Liver (tissue), 9 donors: ENCODE measurements around the gene KNDC1. TPM values are rescaled to one million over a fixed set of nuclear protein-coding genes. Genes with fewer than 3 reads are reported as not detected.

Experiments used
- DNase-seq: peaks from one replicate; pipeline ENCODE4 v3.0.0-alpha.2; 2017; ENCODE audit warnings: low spot score
- H3K27ac ChIP-seq, 2 donors: one replicate each; pipeline ENCODE4 v1.7.0; 2013; ENCODE audit warnings: inconsistent platforms in 2 of 2, low read length in 2 of 2, control low read depth in 1 of 2, low read depth in 1 of 2, mild to moderate bottlenecking in 1 of 2
- H3K27me3 ChIP-seq, 4 donors: one replicate each; pipeline versions ENCODE4 v1.6.1 to v1.7.0; 2013; ENCODE audit warnings: low read length in 3 of 4, inconsistent platforms in 1 of 4, mild to moderate bottlenecking in 1 of 4, moderate library complexity in 1 of 4; ENCODE audit not compliant: control insufficient read depth in 4 of 4, insufficient read depth in 4 of 4
- H3K36me3 ChIP-seq, 4 donors: one replicate each; pipeline versions ENCODE4 v1.6.1 to v1.7.0; 2013; ENCODE audit warnings: low read length in 3 of 4, mild to moderate bottlenecking in 3 of 4, low read depth in 1 of 4, moderate library complexity in 1 of 4; ENCODE audit not compliant: control insufficient read depth in 4 of 4, insufficient read depth in 3 of 4
- H3K4me1 ChIP-seq, 4 donors: one replicate each; pipeline versions ENCODE4 v1.6.1 to v1.7.0; 2013; ENCODE audit warnings: low read length in 3 of 4, mild to moderate bottlenecking in 3 of 4, moderate library complexity in 1 of 4; ENCODE audit not compliant: control insufficient read depth in 4 of 4, insufficient read depth in 4 of 4
- H3K4me3 ChIP-seq, 3 donors: one replicate each; pipeline versions ENCODE4 v1.6.1 to v1.7.0; 2013; ENCODE audit warnings: low read length in 3 of 3, control low read depth in 1 of 3, low read depth in 1 of 3, mild to moderate bottlenecking in 1 of 3
- H3K9ac ChIP-seq, 2 donors: one replicate each; pipeline ENCODE4 v1.7.0; 2013; ENCODE audit warnings: low read length in 2 of 2, mild to moderate bottlenecking in 2 of 2, moderate library complexity in 2 of 2, control low read depth in 1 of 2, low read depth in 1 of 2
- H3K9me3 ChIP-seq, 4 donors: one replicate each; pipeline versions ENCODE4 v1.6.1 to v1.7.0; 2013; ENCODE audit warnings: low read length in 3 of 4; ENCODE audit not compliant: control insufficient read depth in 4 of 4
- FOXA1 ChIP-seq: IDR thresholded peaks from 2 replicates; pipeline ENCODE4 v1.6.1; 2016; ENCODE audit warnings: antibody characterized with exemption
- FOXA2 ChIP-seq: IDR thresholded peaks from 2 replicates; pipeline ENCODE4 v1.6.1; 2016; ENCODE audit warnings: antibody characterized with exemption
- GABPA ChIP-seq, 2 donors: IDR thresholded peaks in 1 of 2; conservative IDR thresholded peaks in 1 of 2; 2 replicates each; pipeline ENCODE4 v1.6.1; 2016; ENCODE audit warnings: antibody characterized with exemption in 2 of 2, mild to moderate bottlenecking in 1 of 2, moderate library complexity in 1 of 2
- HNF4A ChIP-seq, 2 donors: conservative IDR thresholded peaks; 2 replicates each; pipeline ENCODE4 v1.6.1; 2016; ENCODE audit warnings: antibody characterized with exemption in 2 of 2, mild to moderate bottlenecking in 2 of 2
- HNF4G ChIP-seq: IDR thresholded peaks from 2 replicates; pipeline ENCODE4 v1.6.1; 2016; ENCODE audit warnings: antibody characterized with exemption
- JUND ChIP-seq, 2 donors: IDR thresholded peaks; 2 replicates each; pipeline ENCODE4 v1.6.1; 2016; ENCODE audit warnings: antibody characterized with exemption in 2 of 2
- MAX ChIP-seq: IDR thresholded peaks from 2 replicates; pipeline ENCODE4 v1.6.1; 2016; ENCODE audit warnings: antibody characterized with exemption
- NR2F2 ChIP-seq: IDR thresholded peaks from 2 replicates; pipeline ENCODE4 v1.6.1; 2016; ENCODE audit warnings: antibody characterized with exemption
- RAD21 ChIP-seq, 2 donors: IDR thresholded peaks; 2 replicates each; pipeline ENCODE4 v1.6.1; 2016; ENCODE audit warnings: antibody characterized with exemption in 2 of 2, mild to moderate bottlenecking in 2 of 2
- RXRA ChIP-seq, 2 donors: IDR thresholded peaks; 2 replicates each; pipeline ENCODE4 v1.6.1; 2017 to 2018; ENCODE audit warnings: antibody characterized with exemption in 2 of 2, mild to moderate bottlenecking in 1 of 2
- SP1 ChIP-seq: IDR thresholded peaks from 2 replicates; pipeline ENCODE4 v1.6.1; 2018; ENCODE audit warnings: antibody characterized with exemption, mild to moderate bottlenecking
- TAF1 ChIP-seq: conservative IDR thresholded peaks from 2 replicates; pipeline ENCODE4 v1.6.1; 2016; ENCODE audit warnings: antibody characterized with exemption, mild to moderate bottlenecking
- YY1 ChIP-seq: IDR thresholded peaks from 2 replicates; pipeline ENCODE4 v1.6.1; 2016; ENCODE audit warnings: antibody characterized with exemption, mild to moderate bottlenecking
- WGBS: extraction: QIAGEN DNeasy Blood & Tissue Kit; methylation state at CpG from one replicate; pipeline ENCODE4 v1.1.7; 2013; 5-methylcytosine and 5-hydroxymethylcytosine counted together
- polyA plus RNA-seq, 2 donors: library from polyadenylated mRNA; stranded (reverse) in 1 of 2; unstranded in 1 of 2; fragments of 200-250 nt in 1 of 2; fragments of >200 nt in 1 of 2; fragmentation: Nextera tagmentation in 1 of 2; extraction: Ambion mirVana in 1 of 2; gene quantifications; one replicate each; pipeline versions ENCODE4 v1.2.1 to v1.2.3, GENCODE V29; 2013 to 2015
- total RNA-seq, 2 donors: library from RNA; depleted of rRNA; stranded (reverse); fragments of >200 nt; gene quantifications; one replicate each; pipeline ENCODE4 v1.2.3, GENCODE V29; 2014
- TF ChIP-seq, protein P1 (sequence below): IDR thresholded peaks from 2 replicates; pipeline ENCODE4 v1.6.1; 2016; ENCODE audit warnings: antibody characterized with exemption
- TF ChIP-seq, protein P2 (sequence below): IDR thresholded peaks from 2 replicates; pipeline ENCODE4 v1.6.1; 2016; ENCODE audit warnings: antibody characterized with exemption
- TF ChIP-seq, protein P3 (sequence below): fragments of 150-350 bp; IDR thresholded peaks from 2 replicates; pipeline ENCODE4 v1.5.1; 2017; ENCODE audit warnings: improper control_type of control experiment, low read depth, low read length; ENCODE audit not compliant: missing input control
- donor health status: healthy.
- donor health status: healthy.
- donor health status: healthy.
- donor health status: healthy.
- donor health status: healthy.

Gene KNDC1
- total and polyA plus RNA-seq, 4 donors: 0.53 to 12.9 (median 4.3) TPM

GRCh38 chr10:133113847-133114246 lies 46.2 kb upstream of the KNDC1 start:
- DNase-seq: no peak
- no peak overlapping the region for H3K4me3 ChIP-seq
- peaks cover 0 to 2% (median 0%) of the 10 kb centered on the region in 4 donors for H3K9me3 ChIP-seq
- H3K4me1 ChIP-seq: no peaks in the 10 kb centered on the region
- no peaks in the 10 kb centered on the region for H3K27me3 ChIP-seq
- 92% methylated on average over 12 of the region's 12 CpGs for WGBS
- no peak overlapping the region for H3K9ac ChIP-seq
- H3K27ac ChIP-seq: no peak overlapping the region
- no peak for TF ChIP-seq FOXA1
- TF ChIP-seq FOXA2: no peak
- no peak for TF ChIP-seq RXRA (IDR thresholded peaks at IDR 0.05)
- no peak for TF ChIP-seq YY1
- no peak for TF ChIP-seq SP1
- TF ChIP-seq, protein P1, sequence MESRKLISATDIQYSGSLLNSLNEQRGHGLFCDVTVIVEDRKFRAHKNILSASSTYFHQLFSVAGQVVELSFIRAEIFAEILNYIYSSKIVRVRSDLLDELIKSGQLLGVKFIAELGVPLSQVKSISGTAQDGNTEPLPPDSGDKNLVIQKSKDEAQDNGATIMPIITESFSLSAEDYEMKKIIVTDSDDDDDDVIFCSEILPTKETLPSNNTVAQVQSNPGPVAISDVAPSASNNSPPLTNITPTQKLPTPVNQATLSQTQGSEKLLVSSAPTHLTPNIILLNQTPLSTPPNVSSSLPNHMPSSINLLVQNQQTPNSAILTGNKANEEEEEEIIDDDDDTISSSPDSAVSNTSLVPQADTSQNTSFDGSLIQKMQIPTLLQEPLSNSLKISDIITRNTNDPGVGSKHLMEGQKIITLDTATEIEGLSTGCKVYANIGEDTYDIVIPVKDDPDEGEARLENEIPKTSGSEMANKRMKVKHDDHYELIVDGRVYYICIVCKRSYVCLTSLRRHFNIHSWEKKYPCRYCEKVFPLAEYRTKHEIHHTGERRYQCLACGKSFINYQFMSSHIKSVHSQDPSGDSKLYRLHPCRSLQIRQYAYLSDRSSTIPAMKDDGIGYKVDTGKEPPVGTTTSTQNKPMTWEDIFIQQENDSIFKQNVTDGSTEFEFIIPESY: no peak
- no peaks in the 10 kb centered on the region for H3K36me3 ChIP-seq

GRCh38 chr10:133114251-133114650 lies 45.8 kb upstream of the KNDC1 start:
- Histone ChIP-seq H3K9ac (no peak overlapping the region), H3K27me3 (no peaks in the 10 kb centered on the region), H3K9me3 (peaks cover 0 to 3% (median 0%) of the 10 kb centered on the region in 4 donors), H3K4me3 (no peak overlapping the region), H3K36me3 (no peaks in the 10 kb centered on the region), H3K27ac (no peak overlapping the region), H3K4me1 (no peaks in the 10 kb centered on the region)
- WGBS: 88% methylated on average over 18 of the region's 18 CpGs
- no peak for DNase-seq
- TF ChIP-seq HNF4G (no peak), SP1 (no peak), HNF4A (conservative IDR thresholded peaks at IDR 0.05) (no peak), MAX (no peak), FOXA1 (no peak), YY1 (no peak), GABPA (IDR thresholded peaks at IDR 0.05 in 1 of 2, conservative IDR thresholded peaks at IDR 0.05 in 1 of 2) (no peak), RAD21 (IDR thresholded peaks at IDR 0.05) (no peak), FOXA2 (no peak), TAF1 (no peak)
- TF ChIP-seq, protein P2, sequence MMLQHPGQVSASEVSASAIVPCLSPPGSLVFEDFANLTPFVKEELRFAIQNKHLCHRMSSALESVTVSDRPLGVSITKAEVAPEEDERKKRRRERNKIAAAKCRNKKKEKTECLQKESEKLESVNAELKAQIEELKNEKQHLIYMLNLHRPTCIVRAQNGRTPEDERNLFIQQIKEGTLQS: no peak

DNA sequence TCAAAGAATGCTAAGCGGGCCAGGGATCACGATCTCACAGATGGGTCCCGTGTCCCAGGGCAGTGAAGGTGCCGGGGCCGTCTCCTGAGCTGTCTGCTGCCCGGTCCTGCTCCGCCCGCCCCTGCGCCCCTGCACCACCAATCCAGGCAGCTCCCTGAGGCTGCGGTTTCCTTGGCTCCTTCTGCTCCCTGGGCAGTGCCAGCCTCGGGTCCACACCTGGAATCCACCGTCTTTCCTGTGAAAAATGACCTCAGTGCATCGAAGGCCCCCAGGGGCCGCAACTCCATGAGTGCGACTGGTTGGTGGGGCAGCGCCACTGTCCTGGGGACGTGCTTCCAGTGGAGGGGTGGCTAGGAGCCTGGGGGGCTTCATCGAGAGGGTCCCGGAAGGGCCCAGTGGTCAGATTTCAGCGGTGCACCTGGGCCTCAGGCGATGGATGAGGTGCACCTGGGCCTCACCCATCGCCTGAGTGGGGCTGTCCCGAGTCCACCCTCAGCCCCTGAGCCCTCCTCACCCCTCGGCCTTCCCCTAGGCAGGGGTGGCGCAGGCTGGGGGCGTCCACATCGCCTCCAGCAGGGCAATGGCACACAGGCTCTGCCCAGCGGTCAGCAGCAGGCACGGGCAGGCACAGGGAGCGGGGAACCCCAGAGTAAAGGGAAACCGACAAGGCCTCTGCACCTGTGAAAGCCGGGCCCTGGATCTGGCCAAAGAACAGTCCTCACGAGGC lies 45.1 kb upstream of the KNDC1 start:
- Histone ChIP-seq H3K4me1 (no peaks in the 10 kb centered on the region), H3K36me3 (no peaks in the 10 kb centered on the region), H3K9ac (no peak overlapping the region), H3K4me3 (no peak overlapping the region), H3K27ac (no peak overlapping the region), H3K9me3 (peaks cover 0 to 3% (median 0%) of the 10 kb centered on the region in 4 donors), H3K27me3 (no peaks in the 10 kb centered on the region)
- 87% methylated on average over 33 of the region's 33 CpGs for WGBS
- DNase-seq: no peak
- TF ChIP-seq RAD21 (IDR thresholded peaks at IDR 0.05) (no peak), FOXA2 (no peak), HNF4G (no peak), HNF4A (conservative IDR thresholded peaks at IDR 0.05) (no peak), JUND (IDR thresholded peaks at IDR 0.05) (no peak), NR2F2 (no peak), TAF1 (no peak)
- TF ChIP-seq, protein P2: no peak
- TF ChIP-seq, protein P3, sequence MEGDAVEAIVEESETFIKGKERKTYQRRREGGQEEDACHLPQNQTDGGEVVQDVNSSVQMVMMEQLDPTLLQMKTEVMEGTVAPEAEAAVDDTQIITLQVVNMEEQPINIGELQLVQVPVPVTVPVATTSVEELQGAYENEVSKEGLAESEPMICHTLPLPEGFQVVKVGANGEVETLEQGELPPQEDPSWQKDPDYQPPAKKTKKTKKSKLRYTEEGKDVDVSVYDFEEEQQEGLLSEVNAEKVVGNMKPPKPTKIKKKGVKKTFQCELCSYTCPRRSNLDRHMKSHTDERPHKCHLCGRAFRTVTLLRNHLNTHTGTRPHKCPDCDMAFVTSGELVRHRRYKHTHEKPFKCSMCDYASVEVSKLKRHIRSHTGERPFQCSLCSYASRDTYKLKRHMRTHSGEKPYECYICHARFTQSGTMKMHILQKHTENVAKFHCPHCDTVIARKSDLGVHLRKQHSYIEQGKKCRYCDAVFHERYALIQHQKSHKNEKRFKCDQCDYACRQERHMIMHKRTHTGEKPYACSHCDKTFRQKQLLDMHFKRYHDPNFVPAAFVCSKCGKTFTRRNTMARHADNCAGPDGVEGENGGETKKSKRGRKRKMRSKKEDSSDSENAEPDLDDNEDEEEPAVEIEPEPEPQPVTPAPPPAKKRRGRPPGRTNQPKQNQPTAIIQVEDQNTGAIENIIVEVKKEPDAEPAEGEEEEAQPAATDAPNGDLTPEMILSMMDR: no peak
